Measurements from ENCODE around the gene GRID2IP. TPM values are rescaled to one million over a fixed set of nuclear protein-coding genes. Genes with fewer than 3 reads are reported as not detected.

Gene GRID2IP
- polyA plus RNA-seq (2011; rRNA removed), result 0.02 TPM in 1 of 2 replicates, not detected in the other
- polyA minus RNA-seq (2011; rRNA and poly(A)+ RNA removed), result 0.05 TPM in 1 of 2 replicates, not detected in the other

GRCh38 chr7:6551016-6551511, at the start of gene GRID2IP:
Gene GRID2IP (minus strand): TSS chr7:6551461. CDS start chr7:6551436, 25 bp downstream.
- CTCF ChIA-PET, result no interaction called here
- no peak within 1 kb of the TSS for H3K4me3 ChIP-seq (ENCODE audit: low read depth, low read length)
- no peaks in the 10 kb centered on the region; the same call in 1 of the 2 replicates for H3K9me3 ChIP-seq (ENCODE audit: control insufficient read depth, insufficient read depth, low read length)
- no peak within 1 kb of the TSS for H3K27ac ChIP-seq (ENCODE audit: low read depth, low read length)
- POLR2A ChIA-PET, result no interaction called here
- H3K27me3 ChIP-seq (ENCODE audit: control insufficient read depth, insufficient read depth, low read length), result peaks cover 3% of the 10 kb centered on the region
- no peak for DNase-seq (ENCODE audit: low read depth, low spot score)
- TF ChIP-seq, protein P1, sequence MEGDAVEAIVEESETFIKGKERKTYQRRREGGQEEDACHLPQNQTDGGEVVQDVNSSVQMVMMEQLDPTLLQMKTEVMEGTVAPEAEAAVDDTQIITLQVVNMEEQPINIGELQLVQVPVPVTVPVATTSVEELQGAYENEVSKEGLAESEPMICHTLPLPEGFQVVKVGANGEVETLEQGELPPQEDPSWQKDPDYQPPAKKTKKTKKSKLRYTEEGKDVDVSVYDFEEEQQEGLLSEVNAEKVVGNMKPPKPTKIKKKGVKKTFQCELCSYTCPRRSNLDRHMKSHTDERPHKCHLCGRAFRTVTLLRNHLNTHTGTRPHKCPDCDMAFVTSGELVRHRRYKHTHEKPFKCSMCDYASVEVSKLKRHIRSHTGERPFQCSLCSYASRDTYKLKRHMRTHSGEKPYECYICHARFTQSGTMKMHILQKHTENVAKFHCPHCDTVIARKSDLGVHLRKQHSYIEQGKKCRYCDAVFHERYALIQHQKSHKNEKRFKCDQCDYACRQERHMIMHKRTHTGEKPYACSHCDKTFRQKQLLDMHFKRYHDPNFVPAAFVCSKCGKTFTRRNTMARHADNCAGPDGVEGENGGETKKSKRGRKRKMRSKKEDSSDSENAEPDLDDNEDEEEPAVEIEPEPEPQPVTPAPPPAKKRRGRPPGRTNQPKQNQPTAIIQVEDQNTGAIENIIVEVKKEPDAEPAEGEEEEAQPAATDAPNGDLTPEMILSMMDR (IDR thresholded peaks at IDR 0.05; ENCODE audit: low read depth, low read length), result no peak

DNA sequence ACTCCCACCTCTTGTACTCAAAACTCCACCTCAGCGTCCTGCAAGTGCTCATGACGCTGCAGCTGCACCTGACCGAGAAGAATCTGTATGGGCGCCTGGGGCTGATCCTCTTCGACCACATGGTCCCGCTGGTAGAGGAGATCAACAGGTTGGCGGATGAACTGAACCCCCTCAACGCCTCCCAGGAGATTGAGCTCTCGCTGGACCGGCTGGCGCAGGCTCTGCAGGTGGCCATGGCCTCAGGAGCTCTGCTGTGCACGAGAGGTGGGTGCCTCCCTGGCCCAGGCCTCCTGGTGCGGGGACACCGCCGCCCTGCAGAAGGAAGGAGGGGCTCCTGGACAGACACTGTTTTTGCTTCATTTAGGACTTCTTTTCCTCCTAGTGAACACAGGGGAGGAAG, 48.8 kb upstream of the GRID2IP start:
- H3K27me3 ChIP-seq (ENCODE audit: control insufficient read depth, insufficient read depth, low read length), result no peaks in the 10 kb centered on the region
- H3K4me3 ChIP-seq (ENCODE audit: low read depth, low read length), result no peak overlapping the region
- H3K27ac ChIP-seq (ENCODE audit: low read depth, low read length), result no peak overlapping the region
- POLR2A ChIA-PET, result no interaction called here
- TF ChIP-seq, protein P1 (IDR thresholded peaks at IDR 0.05; ENCODE audit: low read depth, low read length), result no peak
- H3K9me3 ChIP-seq (ENCODE audit: control insufficient read depth, insufficient read depth, low read length), result no peaks in the 10 kb centered on the region
- no peak for DNase-seq (ENCODE audit: low read depth, low spot score)
- CTCF ChIA-PET, result no interaction called here

DNA sequence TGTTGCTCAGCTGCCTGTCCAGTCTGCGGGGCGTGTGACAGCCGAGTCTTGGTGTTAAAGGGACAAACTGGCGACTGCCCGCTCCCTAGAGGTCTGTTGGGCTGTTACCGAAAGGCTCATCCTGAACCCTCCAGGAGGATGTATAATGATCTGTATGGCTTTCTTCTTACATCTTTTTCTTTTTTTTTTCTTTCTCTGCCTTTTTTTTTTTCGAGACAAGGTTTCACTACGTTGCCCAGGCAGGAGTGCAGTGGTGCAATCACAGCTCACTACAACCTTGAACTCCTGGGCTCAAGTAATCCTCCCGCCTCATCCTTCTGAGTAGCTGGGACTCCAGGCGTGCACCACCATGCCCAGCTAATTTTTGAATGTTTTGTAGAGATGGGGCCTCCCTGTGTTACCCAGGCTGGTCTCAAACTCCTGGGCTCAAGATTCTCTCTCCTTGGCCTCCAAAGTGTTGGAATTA, 39.4 kb upstream of the GRID2IP start:
- TF ChIP-seq, protein P1 (IDR thresholded peaks at IDR 0.05; ENCODE audit: low read depth, low read length), result no peak
- Histone ChIP-seq H3K9me3 (ENCODE audit: control insufficient read depth, insufficient read depth, low read length) (no peaks in the 10 kb centered on the region; the same call in 1 of the 2 replicates), H3K4me3 (ENCODE audit: low read depth, low read length) (peak overlapping the region; percentile 95), H3K27ac (ENCODE audit: low read depth, low read length) (peak overlapping the region; percentile 52), H3K27me3 (ENCODE audit: control insufficient read depth, insufficient read depth, low read length) (no peaks in the 10 kb centered on the region)
- DNase-seq (ENCODE audit: low read depth, low spot score), result no peak
- POLR2A ChIA-PET, result interaction anchor here (0.7 to 1.6 kb wide), 3 partner anchors 13 to 1748 kb away, joined by 3 to 5 read pairs (median 5); partner anchors contain the start of gene ZNF316
- CTCF ChIA-PET, result interaction anchor here (0.7 to 3.0 kb wide), 4 partner anchors 13 to 127 kb away, joined by 3 to 13 read pairs (median 5); partner anchors contain the start of gene ZDHHC4

- peak within 1 kb of the TSS; percentile 95 for H3K4me3 ChIP-seq (ENCODE audit: low read depth, low read length)
- ChIA-PET CTCF (interaction anchor here (0.6 to 3.0 kb wide), 8 partner anchors 12 to 266 kb away, joined by 3 to 13 read pairs (median 4); partner anchors contain the start of gene ZDHHC4), POLR2A (interaction anchor here (1.2 to 1.6 kb wide), 2 partner anchors 12 to 47 kb away, joined by 5 read pairs; partner anchors contain the start of gene ZNF316)
- H3K27me3 ChIP-seq (ENCODE audit: control insufficient read depth, insufficient read depth, low read length), result no peaks in the 10 kb centered on the region
- no peaks in the 10 kb centered on the region; the same call in 1 of the 2 replicates for H3K9me3 ChIP-seq (ENCODE audit: control insufficient read depth, insufficient read depth, low read length)
- H3K27ac ChIP-seq (ENCODE audit: low read depth, low read length), result peak within 1 kb of the TSS; percentile 52
- peak; percentile 39 for DNase-seq (ENCODE audit: low read depth, low spot score)
- TF ChIP-seq, protein P1 (IDR thresholded peaks at IDR 0.05; ENCODE audit: low read depth, low read length), result peak; percentile 34
These were observed 38.8 kb upstream of the GRID2IP start, which contains the start of gene INTS15 for GRCh38 chr7:6589829-6590644. Gene INTS15 (plus strand): TSS chr7:6590021. CDS start chr7:6590284, 263 bp downstream.
